ENCODE measurements around the gene NDUFA5.

DNA sequence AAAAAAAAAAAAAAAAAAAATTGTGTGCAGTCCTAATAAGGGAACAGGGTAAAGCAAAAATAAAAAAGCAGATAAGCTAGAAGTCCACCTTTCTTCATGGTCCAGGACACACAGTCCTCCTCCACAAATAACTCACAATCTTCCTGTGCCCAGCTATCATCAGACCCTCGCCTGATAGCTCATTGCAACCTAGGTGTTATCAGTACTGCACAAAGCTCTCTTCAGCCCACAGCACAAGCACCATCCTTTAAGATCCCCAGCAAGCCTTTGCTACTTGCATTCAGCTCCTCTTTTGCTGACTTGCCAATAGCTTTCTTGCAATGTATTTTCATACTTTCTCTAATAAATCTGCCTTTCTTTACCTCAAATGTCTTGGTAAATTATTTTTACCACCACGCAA lies 5.0 kb downstream of the NDUFA5 start:
- TF ChIP-seq, protein P1, sequence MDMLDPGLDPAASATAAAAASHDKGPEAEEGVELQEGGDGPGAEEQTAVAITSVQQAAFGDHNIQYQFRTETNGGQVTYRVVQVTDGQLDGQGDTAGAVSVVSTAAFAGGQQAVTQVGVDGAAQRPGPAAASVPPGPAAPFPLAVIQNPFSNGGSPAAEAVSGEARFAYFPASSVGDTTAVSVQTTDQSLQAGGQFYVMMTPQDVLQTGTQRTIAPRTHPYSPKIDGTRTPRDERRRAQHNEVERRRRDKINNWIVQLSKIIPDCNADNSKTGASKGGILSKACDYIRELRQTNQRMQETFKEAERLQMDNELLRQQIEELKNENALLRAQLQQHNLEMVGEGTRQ (CRISPR knock-in tag; IDR thresholded peaks at IDR 0.05) = no peak
- TF ChIP-seq CTCF (IDR thresholded peaks at IDR 0.05) (no peak), SMAD4 (CRISPR knock-in tag; IDR thresholded peaks at IDR 0.05) (no peak), MYBL2 (CRISPR knock-in tag; IDR thresholded peaks at IDR 0.05) (no peak)
- TF ChIP-seq, protein P2, sequence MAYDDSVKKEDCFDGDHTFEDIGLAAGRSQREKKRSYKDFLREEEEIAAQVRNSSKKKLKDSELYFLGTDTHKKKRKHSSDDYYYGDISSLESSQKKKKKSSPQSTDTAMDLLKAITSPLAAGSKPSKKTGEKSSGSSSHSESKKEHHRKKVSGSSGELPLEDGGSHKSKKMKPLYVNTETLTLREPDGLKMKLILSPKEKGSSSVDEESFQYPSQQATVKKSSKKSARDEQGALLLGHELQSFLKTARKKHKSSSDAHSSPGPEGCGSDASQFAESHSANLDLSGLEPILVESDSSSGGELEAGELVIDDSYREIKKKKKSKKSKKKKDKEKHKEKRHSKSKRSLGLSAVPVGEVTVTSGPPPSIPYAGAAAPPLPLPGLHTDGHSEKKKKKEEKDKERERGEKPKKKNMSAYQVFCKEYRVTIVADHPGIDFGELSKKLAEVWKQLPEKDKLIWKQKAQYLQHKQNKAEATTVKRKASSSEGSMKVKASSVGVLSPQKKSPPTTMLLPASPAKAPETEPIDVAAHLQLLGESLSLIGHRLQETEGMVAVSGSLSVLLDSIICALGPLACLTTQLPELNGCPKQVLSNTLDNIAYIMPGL (CRISPR knock-in tag; IDR thresholded peaks at IDR 0.05) = no peak
